ENCODE measurements around the gene TECPR1. TPM values are rescaled to one million over a fixed set of nuclear protein-coding genes. Genes with fewer than 3 reads are reported as not detected.

The TECPR1 gene
- total RNA-seq, 2 donors from 2014 or later: 19.7 to 28.3 TPM

DNA sequence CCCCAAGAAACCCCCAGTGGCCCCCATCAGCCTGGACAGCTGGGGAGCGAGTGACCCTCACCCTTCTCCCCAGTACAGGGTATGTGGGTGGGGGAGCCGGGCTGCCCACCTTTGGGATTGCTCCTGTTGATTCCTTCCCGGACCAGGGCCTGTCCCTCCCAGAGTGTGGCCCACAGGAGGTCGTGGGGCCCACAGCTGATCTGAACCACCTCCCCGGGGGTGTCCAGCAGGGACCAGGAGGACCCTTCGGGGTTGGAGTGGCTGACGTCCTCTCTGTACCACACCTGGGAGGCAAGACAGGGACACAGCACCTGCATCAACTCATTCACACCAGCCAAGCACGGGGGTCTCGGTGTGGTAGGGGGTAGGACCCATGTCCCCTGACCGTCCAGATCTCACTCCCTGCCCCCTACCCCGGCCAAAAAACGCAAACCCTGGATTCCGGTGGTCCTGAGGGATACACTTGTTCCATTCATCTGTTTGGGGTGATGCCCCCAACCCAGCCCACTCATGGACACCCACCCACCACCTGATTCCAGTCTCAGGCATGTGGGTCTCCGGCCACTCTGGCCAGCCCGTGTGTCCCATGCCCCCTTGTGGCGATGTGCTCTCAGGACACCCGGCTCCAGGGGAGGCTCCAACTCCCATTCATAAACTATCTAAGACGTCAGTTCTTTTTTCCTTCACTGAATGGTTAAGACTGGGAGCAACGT lies 10.9 kb downstream of the TECPR1 start:
- Histone ChIP-seq H3K27ac (no peak overlapping the region), H3K27me3 (no peaks in the 10 kb centered on the region), H3K9me3 (no peaks in the 10 kb centered on the region), H3K36me3 (replicated peaks in 1 of 2; ENCODE audit: insufficient read depth in 1 of 2, low read depth in 2 of 2) (peaks cover 0 to 5% of the 10 kb centered on the region in 2 donors), H3K4me3 (no peak overlapping the region), H3K4me1 (peaks cover 22% of the 10 kb centered on the region)
- no peak for TF ChIP-seq POLR2A (IDR thresholded peaks at IDR 0.05)
- TF ChIP-seq, protein P1, sequence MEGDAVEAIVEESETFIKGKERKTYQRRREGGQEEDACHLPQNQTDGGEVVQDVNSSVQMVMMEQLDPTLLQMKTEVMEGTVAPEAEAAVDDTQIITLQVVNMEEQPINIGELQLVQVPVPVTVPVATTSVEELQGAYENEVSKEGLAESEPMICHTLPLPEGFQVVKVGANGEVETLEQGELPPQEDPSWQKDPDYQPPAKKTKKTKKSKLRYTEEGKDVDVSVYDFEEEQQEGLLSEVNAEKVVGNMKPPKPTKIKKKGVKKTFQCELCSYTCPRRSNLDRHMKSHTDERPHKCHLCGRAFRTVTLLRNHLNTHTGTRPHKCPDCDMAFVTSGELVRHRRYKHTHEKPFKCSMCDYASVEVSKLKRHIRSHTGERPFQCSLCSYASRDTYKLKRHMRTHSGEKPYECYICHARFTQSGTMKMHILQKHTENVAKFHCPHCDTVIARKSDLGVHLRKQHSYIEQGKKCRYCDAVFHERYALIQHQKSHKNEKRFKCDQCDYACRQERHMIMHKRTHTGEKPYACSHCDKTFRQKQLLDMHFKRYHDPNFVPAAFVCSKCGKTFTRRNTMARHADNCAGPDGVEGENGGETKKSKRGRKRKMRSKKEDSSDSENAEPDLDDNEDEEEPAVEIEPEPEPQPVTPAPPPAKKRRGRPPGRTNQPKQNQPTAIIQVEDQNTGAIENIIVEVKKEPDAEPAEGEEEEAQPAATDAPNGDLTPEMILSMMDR (IDR thresholded peaks at IDR 0.05): peak; percentile 67 to 84 (median 81)
- intact Hi-C loops (cut with DNase I): no loop called here
- peak; percentile 48 for ATAC-seq
- DNase-seq: peak; percentile 56 to 74 (median 70)
- WGBS, 2 donors: 52% methylated on average over 12 to 18 of the region's 19 CpGs

DNA sequence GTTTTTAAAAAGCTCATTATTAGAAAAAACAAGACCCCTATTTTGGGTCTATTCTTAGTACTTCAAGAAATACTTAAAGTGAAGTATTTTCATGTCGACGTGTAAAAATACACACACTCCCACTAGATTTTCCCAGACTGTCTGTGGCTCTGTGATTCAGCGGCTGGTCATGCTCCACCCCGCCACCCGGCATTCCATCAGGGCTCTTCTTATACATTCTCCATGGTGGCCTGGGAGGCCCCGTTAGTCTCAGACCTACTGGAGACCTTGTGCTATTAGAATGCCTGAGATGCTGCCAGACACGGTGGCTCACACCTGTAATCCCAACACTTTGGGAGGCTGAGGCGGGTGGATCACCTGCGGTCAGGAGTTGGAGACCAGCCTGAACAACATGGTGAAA lies 13.1 kb downstream of the TECPR1 start:
- Histone ChIP-seq H3K4me1 (peaks cover 10% of the 10 kb centered on the region), H3K27me3 (no peaks in the 10 kb centered on the region), H3K27ac (no peak overlapping the region), H3K4me3 (no peak overlapping the region), H3K9me3 (no peaks in the 10 kb centered on the region), H3K36me3 (replicated peaks in 1 of 2; ENCODE audit: insufficient read depth in 1 of 2, low read depth in 2 of 2) (peaks cover 0 to 5% of the 10 kb centered on the region in 2 donors)
- DNase-seq (no peak), ATAC-seq (no peak)
- intact Hi-C loops (cut with DNase I): no loop called here
- 93 to 95% methylated on average over 9 of the region's 9 CpGs for WGBS, 2 donors
- TF ChIP-seq, protein P1 (IDR thresholded peaks at IDR 0.05): no peak
- no peak for TF ChIP-seq POLR2A (IDR thresholded peaks at IDR 0.05)

DNA sequence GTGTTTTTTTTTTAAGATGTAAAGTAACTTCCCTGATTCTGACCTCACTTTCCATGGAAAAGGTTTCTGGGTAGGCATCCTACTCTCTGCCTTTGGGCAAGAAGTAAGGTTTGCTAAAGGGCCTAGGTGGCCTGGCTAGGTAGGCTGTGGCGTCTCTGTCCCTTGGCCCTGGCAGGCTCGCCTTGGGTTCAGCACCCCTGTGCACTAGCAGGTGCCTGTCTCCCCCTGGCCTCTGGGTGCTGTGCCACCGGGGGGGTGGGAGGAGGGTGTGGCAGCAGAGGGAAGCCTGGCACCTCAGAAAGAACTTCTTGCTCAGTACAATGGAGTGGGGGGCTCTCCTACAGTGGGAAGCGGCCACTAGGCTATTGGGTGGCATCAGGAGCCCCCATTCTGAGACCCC lies 14.0 kb downstream of the TECPR1 start:
- intact Hi-C loops (cut with DNase I): no loop called here
- Histone ChIP-seq H3K36me3 (replicated peaks in 1 of 2; ENCODE audit: insufficient read depth in 1 of 2, low read depth in 2 of 2) (peaks cover 0 to 5% of the 10 kb centered on the region in 2 donors), H3K27ac (no peak overlapping the region)

DNA sequence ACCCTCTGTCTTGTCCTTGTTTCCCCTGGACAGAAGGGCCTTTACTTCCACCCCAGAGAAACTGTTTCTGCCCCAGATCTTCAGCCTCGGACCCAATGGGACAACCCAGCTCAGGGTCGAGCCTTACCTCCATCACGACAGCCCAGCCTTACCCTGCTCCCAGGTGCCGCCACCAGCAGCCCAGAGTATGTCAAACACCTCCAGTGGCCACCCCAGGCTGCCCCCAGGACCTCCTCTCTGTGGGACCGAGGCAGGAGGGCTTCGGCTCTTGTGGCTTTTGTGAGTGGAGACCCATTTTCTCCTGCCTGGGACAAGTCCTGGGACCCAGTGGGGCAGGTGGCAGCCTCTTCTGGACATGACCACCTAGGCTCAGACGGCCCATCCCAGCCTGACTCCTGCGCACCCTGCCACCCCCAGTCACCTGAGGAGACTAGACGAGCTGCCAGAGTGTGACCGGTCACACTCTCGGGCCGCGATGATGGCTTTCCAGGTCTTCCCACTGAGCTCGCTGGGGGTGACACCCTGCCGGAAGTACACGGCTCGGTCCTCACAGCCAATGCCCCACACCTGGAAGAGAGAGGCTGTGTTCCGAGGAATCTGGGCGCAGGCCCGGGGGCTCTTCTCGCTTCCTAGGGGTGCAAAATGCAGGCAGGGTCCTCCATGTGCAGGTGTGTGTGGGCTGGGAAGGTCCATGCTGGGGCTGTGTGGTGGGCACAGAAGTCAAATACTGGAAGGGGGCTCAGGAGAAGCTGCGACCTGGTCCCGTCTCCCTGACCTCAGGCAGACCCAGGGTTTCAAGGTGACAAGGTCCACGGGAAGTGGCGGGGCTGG lies 15.5 kb downstream of the TECPR1 start:
- Histone ChIP-seq H3K9me3 (no peaks in the 10 kb centered on the region), H3K27me3 (no peaks in the 10 kb centered on the region), H3K4me3 (no peak overlapping the region), H3K36me3 (replicated peaks in 1 of 2; ENCODE audit: insufficient read depth in 1 of 2, low read depth in 2 of 2) (peaks cover 0 to 5% of the 10 kb centered on the region in 2 donors), H3K4me1 (peaks cover 6% of the 10 kb centered on the region), H3K27ac (no peak overlapping the region)
- ATAC-seq: no peak
- intact Hi-C loops (cut with DNase I): no loop called here
- TF ChIP-seq POLR2A (IDR thresholded peaks at IDR 0.05): no peak
- no peak for DNase-seq
- 87 to 92% methylated on average over 7 to 25 of the region's 25 CpGs for WGBS, 2 donors

More for the DNA sequence above, 14.0 kb downstream of the TECPR1 start:
- TF ChIP-seq, protein P1 (IDR thresholded peaks at IDR 0.05): no peak
- TF ChIP-seq POLR2A (IDR thresholded peaks at IDR 0.05): no peak
- ATAC-seq (no peak), DNase-seq (no peak)
- no peaks in the 10 kb centered on the region for H3K27me3 ChIP-seq
- no peak overlapping the region for H3K4me3 ChIP-seq
- H3K9me3 ChIP-seq: no peaks in the 10 kb centered on the region
- 93% methylated on average over 3 of the region's 4 CpGs; no CpG with 5 or more reads in 1 of the 2 donors for whole genome bisulfite sequencing, 2 donors
- peaks cover 10% of the 10 kb centered on the region for H3K4me1 ChIP-seq

DNA sequence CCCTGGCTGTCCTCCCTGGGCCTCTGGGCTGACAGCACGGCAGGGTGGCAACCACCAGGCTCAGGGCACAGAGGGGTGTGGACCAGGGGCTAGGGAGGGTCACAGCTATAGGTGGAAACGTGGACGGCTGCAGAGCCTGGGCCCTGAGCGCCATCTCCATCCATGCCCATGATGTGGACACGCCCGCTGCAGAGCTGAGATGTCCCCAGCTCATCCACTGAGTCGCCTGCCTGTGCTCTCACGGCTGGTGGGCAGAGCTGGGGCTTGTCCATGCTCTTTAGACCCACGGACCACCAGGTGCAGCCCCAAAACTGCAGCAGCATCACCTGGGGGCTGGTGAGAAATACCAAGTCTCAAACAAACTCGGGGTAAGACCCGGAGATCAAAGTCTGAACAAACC lies 16.1 kb downstream of the TECPR1 start:
- no peak overlapping the region for H3K4me3 ChIP-seq
- WGBS, 2 donors: 93 to 94% methylated on average over 3 to 11 of the region's 11 CpGs
- H3K27ac ChIP-seq: no peak overlapping the region
- H3K36me3 ChIP-seq (replicated peaks in 1 of 2; ENCODE audit: insufficient read depth in 1 of 2, low read depth in 2 of 2): peaks cover 0 to 5% of the 10 kb centered on the region in 2 donors
- intact Hi-C loops (cut with DNase I): no loop called here
- H3K9me3 ChIP-seq: no peaks in the 10 kb centered on the region
- ATAC-seq (no peak), DNase-seq (peak in 1 of 4 donors; percentile 13)
- H3K27me3 ChIP-seq: no peaks in the 10 kb centered on the region
- TF ChIP-seq POLR2A (IDR thresholded peaks at IDR 0.05): no peak
- TF ChIP-seq, protein P1 (IDR thresholded peaks at IDR 0.05): no peak
- H3K4me1 ChIP-seq: no peaks in the 10 kb centered on the region
